H9 (cell line): ENCODE data around the gene ACSF3. TPM values are rescaled to one million over a fixed set of nuclear protein-coding genes. Genes with fewer than 3 reads are reported as not detected.

Experiments used
- DNase-seq: peaks from one replicate; pipeline ENCODE4 v3.0.0-alpha.2; 2017
- H2AFZ ChIP-seq: one replicate; pipeline ENCODE4 v1.6.1; 2013; ENCODE audit warnings: mild to moderate bottlenecking, low read length, control low read depth, moderate library complexity
- H2AK5ac ChIP-seq: 2 replicates; pipeline ENCODE4 v1.6.1; 2013; ENCODE audit warnings: low read length, control low read depth, mixed read lengths; ENCODE audit not compliant: insufficient read length
- H2BK120ac ChIP-seq: one replicate; pipeline ENCODE4 v1.6.1; 2013; ENCODE audit warnings: low read depth, mild to moderate bottlenecking, low read length, control low read depth, inconsistent platforms; ENCODE audit not compliant: poor library complexity, severe bottlenecking
- H2BK12ac ChIP-seq: 2 replicates; pipeline ENCODE4 v1.6.1; 2013; ENCODE audit warnings: low read length, control low read depth, mixed read lengths, low read depth; ENCODE audit not compliant: insufficient read length
- H2BK15ac ChIP-seq: 2 replicates; pipeline ENCODE4 v1.6.1; 2013; ENCODE audit warnings: low read depth, low read length, control low read depth
- H2BK20ac ChIP-seq: one replicate; pipeline ENCODE4 v1.6.1; 2013; ENCODE audit warnings: low read depth, mild to moderate bottlenecking, low read length, control low read depth, inconsistent platforms; ENCODE audit not compliant: poor library complexity, severe bottlenecking
- H2BK5ac ChIP-seq: 2 replicates; pipeline ENCODE4 v1.6.1; 2013; ENCODE audit warnings: low read length, control low read depth, mixed read lengths; ENCODE audit not compliant: insufficient read length
- H3K14ac ChIP-seq: 2 replicates; pipeline ENCODE4 v1.6.1; 2013; ENCODE audit warnings: low read length, control low read depth; ENCODE audit not compliant: insufficient read depth
- H3K18ac ChIP-seq: 2 replicates; pipeline ENCODE4 v1.6.1; 2013; ENCODE audit warnings: low read depth, mild to moderate bottlenecking, mixed read lengths, low read length, control low read depth; ENCODE audit not compliant: insufficient read length
- H3K23ac ChIP-seq: 2 replicates; pipeline ENCODE4 v1.6.1; 2013; ENCODE audit warnings: low read length, control low read depth, mixed read lengths, low read depth; ENCODE audit not compliant: insufficient read length
- H3K23me2 ChIP-seq: 2 replicates; pipeline ENCODE4 v1.6.1; 2013; ENCODE audit warnings: low read depth, mild to moderate bottlenecking, mixed read lengths, low read length, control low read depth; ENCODE audit not compliant: insufficient read length, poor library complexity, severe bottlenecking
- H3K27ac ChIP-seq: 2 replicates; pipeline ENCODE4 v1.5.1; 2013; ENCODE audit warnings: low read length, control low read depth, mixed read lengths, low read depth; ENCODE audit not compliant: insufficient read length
- H3K27me3 ChIP-seq: 2 replicates; pipeline ENCODE4 v1.6.1; 2013; ENCODE audit warnings: low read length, control low read depth, inconsistent platforms; ENCODE audit not compliant: insufficient read depth
- H3K4ac ChIP-seq: 2 replicates; pipeline ENCODE4 v1.6.1; 2013; ENCODE audit warnings: low read depth, mild to moderate bottlenecking, control low read depth, inconsistent platforms, low read length, moderate library complexity
- H3K4me1 ChIP-seq: 2 replicates; pipeline ENCODE4 v1.6.1; 2013; ENCODE audit warnings: low read length, control low read depth, inconsistent platforms; ENCODE audit not compliant: insufficient read depth
- H3K4me2 ChIP-seq: 2 replicates; pipeline ENCODE4 v1.6.1; 2013; ENCODE audit warnings: low read length, control low read depth, mixed read lengths; ENCODE audit not compliant: insufficient read length, insufficient read depth
- H3K56ac ChIP-seq: 2 replicates; pipeline ENCODE4 v1.6.1; 2013; ENCODE audit warnings: low read depth, mild to moderate bottlenecking, mixed read lengths, low read length, control low read depth; ENCODE audit not compliant: insufficient read length
- H3K79me1 ChIP-seq: 2 replicates; pipeline ENCODE4 v1.6.1; 2013; ENCODE audit warnings: low read depth, mild to moderate bottlenecking, moderate library complexity, low read length, control low read depth, inconsistent platforms; ENCODE audit not compliant: insufficient read depth, poor library complexity, severe bottlenecking
- H3K79me2 ChIP-seq: 2 replicates; pipeline ENCODE4 v1.6.1; 2013; ENCODE audit warnings: low read length, control low read depth, inconsistent platforms; ENCODE audit not compliant: insufficient read depth
- H3K9ac ChIP-seq: 2 replicates; pipeline ENCODE4 v1.6.1; 2013; ENCODE audit warnings: low read length, control low read depth, mixed read lengths; ENCODE audit not compliant: insufficient read length; ENCODE audit errors: extremely low read depth
- H3K9me3 ChIP-seq: one replicate; pipeline ENCODE4 v1.6.1; 2013; ENCODE audit warnings: low read depth, low read length, inconsistent platforms; ENCODE audit not compliant: control insufficient read depth
- H3T11ph ChIP-seq: one replicate; pipeline ENCODE4 v1.6.1; 2013; ENCODE audit warnings: mild to moderate bottlenecking, low read length, control low read depth, inconsistent platforms
- H4K20me1 ChIP-seq: one replicate; pipeline ENCODE4 v1.6.1; 2013; ENCODE audit not compliant: control insufficient read depth, insufficient read length, insufficient read depth
- H4K5ac ChIP-seq: 2 replicates; pipeline ENCODE4 v1.6.1; 2013; ENCODE audit warnings: low read depth, mild to moderate bottlenecking, mixed read lengths, low read length, control low read depth; ENCODE audit not compliant: insufficient read length
- H4K8ac ChIP-seq: replicated peaks from 2 replicates; pipeline ENCODE4 v1.6.1; 2013; ENCODE audit warnings: low read length, control low read depth, mixed read lengths, low read depth; ENCODE audit not compliant: insufficient read length
- H4K91ac ChIP-seq: 2 replicates; pipeline ENCODE4 v1.6.1; 2013; ENCODE audit warnings: low read depth, mild to moderate bottlenecking, moderate library complexity, mixed read lengths, low read length, control low read depth; ENCODE audit not compliant: insufficient read length
- H3K27ac Mint-ChIP-seq, 3 experiments: 2 replicates in 2 of 3; 3 replicates in 1 of 3; pipeline ENCODE4 v1.8.0; 2020 to 2021; ENCODE audit warnings: mixed read lengths in 3 of 3, mild to moderate bottlenecking in 1 of 3, moderate library complexity in 1 of 3
- H3K27me3 Mint-ChIP-seq: 2 replicates; pipeline ENCODE4 v1.8.0; 2021; ENCODE audit warnings: low read depth, mild to moderate bottlenecking, moderate library complexity, mixed read lengths
- H3K36me3 Mint-ChIP-seq, 3 experiments: 2 replicates in 2 of 3; 3 replicates in 1 of 3; pipeline ENCODE4 v1.8.0; 2020 to 2021; ENCODE audit warnings: low read depth in 3 of 3, mixed read lengths in 3 of 3; ENCODE audit not compliant: insufficient read depth in 1 of 3
- H3K4me1 Mint-ChIP-seq, 2 experiments: 2 replicates each; pipeline ENCODE4 v1.8.0; 2020; ENCODE audit warnings: mixed read lengths in 2 of 2
- H3K4me3 Mint-ChIP-seq, 2 experiments: 2 replicates in 1 of 2; 3 replicates in 1 of 2; pipeline ENCODE4 v1.8.0; 2020 to 2021; ENCODE audit warnings: mild to moderate bottlenecking in 2 of 2, mixed read lengths in 2 of 2, moderate library complexity in 1 of 2
- H3K9me3 Mint-ChIP-seq, 2 experiments: 2 replicates in 1 of 2; 3 replicates in 1 of 2; pipeline ENCODE4 v1.8.0; 2020; ENCODE audit warnings: mild to moderate bottlenecking in 2 of 2, mixed read lengths in 2 of 2, moderate library complexity in 1 of 2
- WGBS: extraction: QIAGEN DNeasy Blood & Tissue Kit; methylation state at CpG from one replicate; pipeline ENCODE4 v1.1.7; 2013; ENCODE audit warnings: missing lambda C conversion rate, low lambda C conversion rate, mixed read lengths; ENCODE audit not compliant: insufficient read length; ENCODE audit errors: extremely low coverage; 5-methylcytosine and 5-hydroxymethylcytosine counted together
- total RNA-seq: library from RNA; stranded (reverse); gene quantifications from 2 replicates; pipeline ENCODE4 v1.2.1, GENCODE V29; 2021
- TF ChIP-seq, protein P1 (sequence below): fragments of 200-600 bp; sonication (generic); conservative IDR thresholded peaks from 3 replicates; pipeline ENCODE4 v1.8.0; 2021; ENCODE audit warnings: antibody characterized with exemption, mild to moderate bottlenecking

ACSF3 gene
- total RNA-seq, 1 experiment from 2014 or later = 31.3 TPM

DNA sequence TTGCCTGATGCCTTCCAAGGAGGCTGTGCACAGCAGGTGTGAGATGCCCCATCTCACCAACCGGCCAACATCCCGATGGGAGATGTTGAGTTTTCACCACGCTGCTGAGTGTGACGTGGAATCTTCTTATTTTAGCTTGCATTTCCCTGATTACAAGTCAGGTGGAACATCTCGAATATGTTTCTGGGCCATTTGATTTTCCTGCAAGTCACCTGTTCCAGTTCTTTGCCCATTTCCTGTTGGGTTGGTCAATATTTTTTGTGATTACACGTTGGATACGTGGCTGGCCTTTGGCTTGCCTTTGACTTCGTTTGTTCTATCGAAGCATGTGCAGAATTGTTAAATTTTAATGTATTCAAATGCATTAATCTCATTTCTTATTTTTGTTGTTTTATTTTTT lies 69.6 kb downstream of the ACSF3 start:
- no peak overlapping the region for H3K14ac ChIP-seq
- H2AK5ac ChIP-seq = no peak overlapping the region
- H3K27me3 Mint-ChIP-seq = peaks cover 15% of the 10 kb centered on the region
- no peaks in the 10 kb centered on the region for H3K79me1 ChIP-seq
- H3K9ac ChIP-seq = no peak overlapping the region
- no peaks in the 10 kb centered on the region for H3K4me1 ChIP-seq
- no peak overlapping the region for H4K5ac ChIP-seq
- H3K4ac ChIP-seq = no peak overlapping the region
- no peaks in the 10 kb centered on the region for H3K23me2 ChIP-seq
- H3K27ac ChIP-seq = no peak overlapping the region
- H3T11ph ChIP-seq = no peak overlapping the region
- peaks cover 3 to 8% of the 10 kb centered on the region in 2 experiments; a peak in 4 of 5 replicates for H3K9me3 Mint-ChIP-seq
- TF ChIP-seq, protein P1, sequence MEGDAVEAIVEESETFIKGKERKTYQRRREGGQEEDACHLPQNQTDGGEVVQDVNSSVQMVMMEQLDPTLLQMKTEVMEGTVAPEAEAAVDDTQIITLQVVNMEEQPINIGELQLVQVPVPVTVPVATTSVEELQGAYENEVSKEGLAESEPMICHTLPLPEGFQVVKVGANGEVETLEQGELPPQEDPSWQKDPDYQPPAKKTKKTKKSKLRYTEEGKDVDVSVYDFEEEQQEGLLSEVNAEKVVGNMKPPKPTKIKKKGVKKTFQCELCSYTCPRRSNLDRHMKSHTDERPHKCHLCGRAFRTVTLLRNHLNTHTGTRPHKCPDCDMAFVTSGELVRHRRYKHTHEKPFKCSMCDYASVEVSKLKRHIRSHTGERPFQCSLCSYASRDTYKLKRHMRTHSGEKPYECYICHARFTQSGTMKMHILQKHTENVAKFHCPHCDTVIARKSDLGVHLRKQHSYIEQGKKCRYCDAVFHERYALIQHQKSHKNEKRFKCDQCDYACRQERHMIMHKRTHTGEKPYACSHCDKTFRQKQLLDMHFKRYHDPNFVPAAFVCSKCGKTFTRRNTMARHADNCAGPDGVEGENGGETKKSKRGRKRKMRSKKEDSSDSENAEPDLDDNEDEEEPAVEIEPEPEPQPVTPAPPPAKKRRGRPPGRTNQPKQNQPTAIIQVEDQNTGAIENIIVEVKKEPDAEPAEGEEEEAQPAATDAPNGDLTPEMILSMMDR = no peak
- H4K91ac ChIP-seq = no peak overlapping the region
- no peaks in the 10 kb centered on the region for H3K27me3 ChIP-seq
- H3K4me1 Mint-ChIP-seq = peaks cover 0 to 8% of the 10 kb centered on the region in 2 experiments; a peak in 1 of 4 replicates
- no peaks in the 10 kb centered on the region for H4K20me1 ChIP-seq
- H3K4me2 ChIP-seq = no peak overlapping the region
- no peak overlapping the region for H2BK15ac ChIP-seq
- no peak overlapping the region for H2AFZ ChIP-seq
- no peak overlapping the region for H3K27ac Mint-ChIP-seq
- no CpG with 5 or more reads among the region's 9 CpGs for WGBS
- no peak overlapping the region for H2BK5ac ChIP-seq
- H3K18ac ChIP-seq = no peak overlapping the region
- H2BK12ac ChIP-seq = no peak overlapping the region
- no peak overlapping the region for H4K8ac ChIP-seq
- no peaks in the 10 kb centered on the region for H3K79me2 ChIP-seq
- no peak overlapping the region for H2BK20ac ChIP-seq
- H2BK120ac ChIP-seq = no peak overlapping the region
- DNase-seq = no peak
- no peak overlapping the region for H3K4me3 Mint-ChIP-seq
- no peaks in the 10 kb centered on the region for H3K36me3 Mint-ChIP-seq
- no peak overlapping the region for H3K23ac ChIP-seq
- no peaks in the 10 kb centered on the region for H3K9me3 ChIP-seq
- H3K56ac ChIP-seq = no peak overlapping the region
